WTC11 (cell line): ENCODE measurements around the gene SLC26A2. TPM values are rescaled to one million over a fixed set of nuclear protein-coding genes. Genes with fewer than 3 reads are reported as not detected.

Source experiments
- ATAC-seq: fragments of 200-7000 bp; cut with Tn5 transposase; 2 replicates; pipeline ENCODE4 v1.10.0; 2021; ENCODE audit warnings: mild to moderate bottlenecking, moderate library complexity
- CTCF ChIA-PET: fragments of 300-600 bp; sonication (Branson Sonifier 250); formaldehyde crosslinking; loops from one replicate; lab custom pipeline; 2021; ENCODE audit warnings: antibody characterized with exemption; lab: Charles Lee
- POLR2A ChIA-PET: fragments of 350-600 bp; sonication (Branson Sonifier 250); formaldehyde crosslinking; loops from one replicate; lab custom pipeline; 2021; ENCODE audit warnings: antibody characterized with exemption; lab: Charles Lee
- DNase-seq: peaks from one replicate; pipeline ENCODE4 v3.0.0; 2021; ENCODE audit warnings: low spot score
- H3K27ac Mint-ChIP-seq: 2 replicates; pipeline ENCODE4 v1.8.0; 2021; ENCODE audit warnings: mixed read lengths
- H3K27me3 Mint-ChIP-seq: 2 replicates; pipeline ENCODE4 v1.8.0; 2021; ENCODE audit warnings: low read depth, mild to moderate bottlenecking, moderate library complexity, mixed read lengths
- H3K36me3 Mint-ChIP-seq: 2 replicates; pipeline ENCODE4 v1.8.0; 2021; ENCODE audit warnings: mixed read lengths
- H3K4me1 Mint-ChIP-seq: 2 replicates; pipeline ENCODE4 v1.8.0; 2022; ENCODE audit warnings: mixed read lengths
- H3K4me3 Mint-ChIP-seq: 2 replicates; pipeline ENCODE4 v1.8.0; 2021; ENCODE audit warnings: mild to moderate bottlenecking, moderate library complexity, mixed read lengths
- H3K9me3 Mint-ChIP-seq: 2 replicates; pipeline ENCODE4 v1.8.0; 2021; ENCODE audit warnings: mixed read lengths
- CREM ChIP-seq: sonication (generic); formaldehyde crosslinking; IDR thresholded peaks from 2 replicates; pipeline ENCODE4 v1.8.1; 2022; ENCODE audit warnings: mild to moderate bottlenecking, missing genetic modification reagents, moderate library complexity
- ZNF317 ChIP-seq: sonication (generic); formaldehyde crosslinking; IDR thresholded peaks from 2 replicates; pipeline ENCODE4 v1.8.1; 2023; ENCODE audit warnings: low read depth, mild to moderate bottlenecking, moderate library complexity, missing genetic modification reagents, borderline replicate concordance
- total RNA-seq: library from RNA; stranded (reverse); gene quantifications from 3 replicates; pipeline ENCODE4 v1.2.3, GENCODE V29; 2021
- TF ChIP-seq, protein P1 (sequence below): sonication (generic); formaldehyde crosslinking; IDR thresholded peaks from 2 replicates; pipeline ENCODE4 v1.8.0; 2023; ENCODE audit warnings: missing genetic modification reagents, mild to moderate bottlenecking, borderline replicate concordance
- TF ChIP-seq, protein P2 (sequence below): fragments of 200-600 bp; IDR thresholded peaks from 2 replicates; pipeline ENCODE4 v1.8.0; 2022; ENCODE audit warnings: antibody characterized with exemption
- TF ChIP-seq, protein P3 (sequence below): sonication (generic); formaldehyde crosslinking; IDR thresholded peaks from 2 replicates; pipeline ENCODE4 v1.8.0; 2023; ENCODE audit warnings: mild to moderate bottlenecking, missing genetic modification reagents

The SLC26A2 gene
- total RNA-seq, 1 experiment from 2014 or later = 11.1 TPM

DNA sequence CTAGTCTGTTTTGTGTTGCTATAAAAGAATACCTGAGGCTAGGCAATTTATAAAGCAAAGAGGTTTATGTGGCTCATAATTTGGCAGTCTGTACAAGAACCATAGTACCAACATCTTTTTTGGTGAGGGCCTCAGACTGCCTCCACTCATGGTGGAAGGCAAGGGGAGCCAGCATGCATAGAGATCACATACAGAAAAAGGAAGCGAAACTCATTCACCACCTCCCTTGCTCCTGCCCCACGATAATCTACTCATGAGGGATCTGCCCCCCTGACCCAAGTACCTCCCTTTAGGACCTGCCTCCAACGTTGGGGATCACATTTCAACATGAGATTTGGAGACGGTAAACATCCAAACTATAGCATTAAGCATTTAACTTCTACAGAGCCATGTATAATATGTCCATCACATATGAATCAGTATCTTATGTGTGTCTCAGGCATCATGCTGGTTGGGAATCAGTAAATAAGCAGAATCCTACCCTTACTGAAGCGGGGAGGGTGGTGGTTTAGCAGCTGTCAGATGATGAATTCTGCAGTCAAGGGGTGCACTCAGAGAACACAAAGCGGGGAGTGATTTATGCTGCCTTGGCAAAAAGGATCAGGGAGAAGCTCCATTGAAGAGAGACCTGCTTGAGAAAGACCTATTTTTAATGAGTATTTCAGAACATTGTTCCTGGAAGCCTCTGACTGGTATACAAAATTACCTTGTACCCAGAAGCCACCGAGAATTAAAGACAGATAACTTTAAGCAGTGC is 74.8 kb downstream of the SLC26A2 start (continued):
- TF ChIP-seq, protein P1, sequence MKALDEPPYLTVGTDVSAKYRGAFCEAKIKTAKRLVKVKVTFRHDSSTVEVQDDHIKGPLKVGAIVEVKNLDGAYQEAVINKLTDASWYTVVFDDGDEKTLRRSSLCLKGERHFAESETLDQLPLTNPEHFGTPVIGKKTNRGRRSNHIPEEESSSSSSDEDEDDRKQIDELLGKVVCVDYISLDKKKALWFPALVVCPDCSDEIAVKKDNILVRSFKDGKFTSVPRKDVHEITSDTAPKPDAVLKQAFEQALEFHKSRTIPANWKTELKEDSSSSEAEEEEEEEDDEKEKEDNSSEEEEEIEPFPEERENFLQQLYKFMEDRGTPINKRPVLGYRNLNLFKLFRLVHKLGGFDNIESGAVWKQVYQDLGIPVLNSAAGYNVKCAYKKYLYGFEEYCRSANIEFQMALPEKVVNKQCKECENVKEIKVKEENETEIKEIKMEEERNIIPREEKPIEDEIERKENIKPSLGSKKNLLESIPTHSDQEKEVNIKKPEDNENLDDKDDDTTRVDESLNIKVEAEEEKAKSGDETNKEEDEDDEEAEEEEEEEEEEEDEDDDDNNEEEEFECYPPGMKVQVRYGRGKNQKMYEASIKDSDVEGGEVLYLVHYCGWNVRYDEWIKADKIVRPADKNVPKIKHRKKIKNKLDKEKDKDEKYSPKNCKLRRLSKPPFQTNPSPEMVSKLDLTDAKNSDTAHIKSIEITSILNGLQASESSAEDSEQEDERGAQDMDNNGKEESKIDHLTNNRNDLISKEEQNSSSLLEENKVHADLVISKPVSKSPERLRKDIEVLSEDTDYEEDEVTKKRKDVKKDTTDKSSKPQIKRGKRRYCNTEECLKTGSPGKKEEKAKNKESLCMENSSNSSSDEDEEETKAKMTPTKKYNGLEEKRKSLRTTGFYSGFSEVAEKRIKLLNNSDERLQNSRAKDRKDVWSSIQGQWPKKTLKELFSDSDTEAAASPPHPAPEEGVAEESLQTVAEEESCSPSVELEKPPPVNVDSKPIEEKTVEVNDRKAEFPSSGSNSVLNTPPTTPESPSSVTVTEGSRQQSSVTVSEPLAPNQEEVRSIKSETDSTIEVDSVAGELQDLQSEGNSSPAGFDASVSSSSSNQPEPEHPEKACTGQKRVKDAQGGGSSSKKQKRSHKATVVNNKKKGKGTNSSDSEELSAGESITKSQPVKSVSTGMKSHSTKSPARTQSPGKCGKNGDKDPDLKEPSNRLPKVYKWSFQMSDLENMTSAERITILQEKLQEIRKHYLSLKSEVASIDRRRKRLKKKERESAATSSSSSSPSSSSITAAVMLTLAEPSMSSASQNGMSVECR (CRISPR knock-in tag) = no peak
- no peak for TF ChIP-seq CREM

DNA sequence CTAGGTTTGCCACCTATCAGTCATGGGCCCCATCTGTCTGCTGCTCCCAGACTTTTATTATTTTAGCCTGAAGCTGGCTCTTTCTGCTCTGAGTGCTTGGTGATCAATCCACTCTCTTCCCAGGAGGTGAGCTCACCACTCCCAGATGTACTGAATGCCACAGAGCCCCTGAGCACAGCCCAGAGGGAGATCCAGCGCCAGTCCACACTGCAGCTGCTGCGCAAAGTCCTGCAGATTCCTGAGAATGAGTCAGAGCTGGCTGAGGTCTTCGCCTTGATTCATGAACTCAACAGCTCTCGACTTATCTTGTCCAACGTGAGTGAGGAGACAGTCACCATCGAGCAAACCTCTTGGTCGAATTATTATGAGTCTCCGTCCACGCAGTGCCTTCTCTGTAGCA is 76.0 kb downstream of the SLC26A2 start:
- ATAC-seq (no peak), DNase-seq (no peak)
- Mint-ChIP-seq H3K27ac (no peak overlapping the region), H3K9me3 (no peaks in the 10 kb centered on the region), H3K4me1 (no peaks in the 10 kb centered on the region)
- POLR2A ChIA-PET = no interaction called here
- CTCF ChIA-PET = no interaction called here
- TF ChIP-seq, protein P2, sequence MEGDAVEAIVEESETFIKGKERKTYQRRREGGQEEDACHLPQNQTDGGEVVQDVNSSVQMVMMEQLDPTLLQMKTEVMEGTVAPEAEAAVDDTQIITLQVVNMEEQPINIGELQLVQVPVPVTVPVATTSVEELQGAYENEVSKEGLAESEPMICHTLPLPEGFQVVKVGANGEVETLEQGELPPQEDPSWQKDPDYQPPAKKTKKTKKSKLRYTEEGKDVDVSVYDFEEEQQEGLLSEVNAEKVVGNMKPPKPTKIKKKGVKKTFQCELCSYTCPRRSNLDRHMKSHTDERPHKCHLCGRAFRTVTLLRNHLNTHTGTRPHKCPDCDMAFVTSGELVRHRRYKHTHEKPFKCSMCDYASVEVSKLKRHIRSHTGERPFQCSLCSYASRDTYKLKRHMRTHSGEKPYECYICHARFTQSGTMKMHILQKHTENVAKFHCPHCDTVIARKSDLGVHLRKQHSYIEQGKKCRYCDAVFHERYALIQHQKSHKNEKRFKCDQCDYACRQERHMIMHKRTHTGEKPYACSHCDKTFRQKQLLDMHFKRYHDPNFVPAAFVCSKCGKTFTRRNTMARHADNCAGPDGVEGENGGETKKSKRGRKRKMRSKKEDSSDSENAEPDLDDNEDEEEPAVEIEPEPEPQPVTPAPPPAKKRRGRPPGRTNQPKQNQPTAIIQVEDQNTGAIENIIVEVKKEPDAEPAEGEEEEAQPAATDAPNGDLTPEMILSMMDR = no peak
- TF ChIP-seq, protein P3, sequence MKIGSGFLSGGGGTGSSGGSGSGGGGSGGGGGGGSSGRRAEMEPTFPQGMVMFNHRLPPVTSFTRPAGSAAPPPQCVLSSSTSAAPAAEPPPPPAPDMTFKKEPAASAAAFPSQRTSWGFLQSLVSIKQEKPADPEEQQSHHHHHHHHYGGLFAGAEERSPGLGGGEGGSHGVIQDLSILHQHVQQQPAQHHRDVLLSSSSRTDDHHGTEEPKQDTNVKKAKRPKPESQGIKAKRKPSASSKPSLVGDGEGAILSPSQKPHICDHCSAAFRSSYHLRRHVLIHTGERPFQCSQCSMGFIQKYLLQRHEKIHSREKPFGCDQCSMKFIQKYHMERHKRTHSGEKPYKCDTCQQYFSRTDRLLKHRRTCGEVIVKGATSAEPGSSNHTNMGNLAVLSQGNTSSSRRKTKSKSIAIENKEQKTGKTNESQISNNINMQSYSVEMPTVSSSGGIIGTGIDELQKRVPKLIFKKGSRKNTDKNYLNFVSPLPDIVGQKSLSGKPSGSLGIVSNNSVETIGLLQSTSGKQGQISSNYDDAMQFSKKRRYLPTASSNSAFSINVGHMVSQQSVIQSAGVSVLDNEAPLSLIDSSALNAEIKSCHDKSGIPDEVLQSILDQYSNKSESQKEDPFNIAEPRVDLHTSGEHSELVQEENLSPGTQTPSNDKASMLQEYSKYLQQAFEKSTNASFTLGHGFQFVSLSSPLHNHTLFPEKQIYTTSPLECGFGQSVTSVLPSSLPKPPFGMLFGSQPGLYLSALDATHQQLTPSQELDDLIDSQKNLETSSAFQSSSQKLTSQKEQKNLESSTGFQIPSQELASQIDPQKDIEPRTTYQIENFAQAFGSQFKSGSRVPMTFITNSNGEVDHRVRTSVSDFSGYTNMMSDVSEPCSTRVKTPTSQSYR (CRISPR knock-in tag) = no peak
- TF ChIP-seq ZNF317 (CRISPR knock-in tag) = no peak
- TF ChIP-seq, all 79 proteins: peak for 0
- H3K36me3 Mint-ChIP-seq = peaks cover 74% of the 10 kb centered on the region
- H3K27me3 Mint-ChIP-seq = no peaks in the 10 kb centered on the region
- H3K4me3 Mint-ChIP-seq = no peak overlapping the region

Other genes with a start within 250 kb of the SLC26A2 start
- 10.9 to 15.8 TPM (median 11.0 TPM) in 3 replicates for gene PPARGC1B, start 230.4 kb upstream of the SLC26A2 start, total RNA-seq
- gene PDE6A, start 16.0 kb upstream of the SLC26A2 start, total RNA-seq = not detected in 3 replicates
- 2.1 to 3.2 TPM (median 2.8 TPM) in 3 replicates for gene TIGD6, start 39.9 kb downstream of the SLC26A2 start, total RNA-seq
- gene HMGXB3, start 40.0 kb downstream of the SLC26A2 start, total RNA-seq = 27.8 to 31.6 TPM (median 31.4 TPM) in 3 replicates
- gene CSF1R, start 125.8 kb downstream of the SLC26A2 start, total RNA-seq = 0.07 to 0.20 TPM (median 0.14 TPM) in 3 replicates
- gene PDGFRB, start 195.1 kb downstream of the SLC26A2 start, total RNA-seq = 5.0 to 7.9 TPM (median 5.1 TPM) in 3 replicates
- gene CDX1, start 206.0 kb downstream of the SLC26A2 start, total RNA-seq = 0.09 to 0.14 TPM (median 0.13 TPM) in 3 replicates
- gene SLC6A7, start 229.3 kb downstream of the SLC26A2 start, total RNA-seq = 0.04 TPM in 1 of 3 replicates, not detected in the others